Large intestine (tissue), 3 donors: ENCODE measurements around the gene HCFC1. TPM values are rescaled to one million over a fixed set of nuclear protein-coding genes. Genes with fewer than 3 reads are reported as not detected.

Experiments used
- DNase-seq, 2 donors: peaks; one replicate each; pipeline versions ENCODE4 v3.0.0 to v3.0.0-alpha.2; 2013
- H3K27ac ChIP-seq: one replicate; pipeline ENCODE4 v1.5.1; 2013; ENCODE audit warnings: low read length
- H3K27me3 ChIP-seq: 2 replicates; pipeline ENCODE4 v1.6.1; 2013; ENCODE audit warnings: low read length; ENCODE audit not compliant: control insufficient read depth, insufficient read depth
- H3K36me3 ChIP-seq: 2 replicates; pipeline ENCODE4 v1.6.1; 2013; ENCODE audit warnings: low read length; ENCODE audit not compliant: control insufficient read depth, insufficient read depth
- H3K4me1 ChIP-seq: one replicate; pipeline ENCODE4 v1.6.1; 2013; ENCODE audit warnings: low read length; ENCODE audit not compliant: control insufficient read depth, insufficient read depth
- H3K4me3 ChIP-seq: one replicate; pipeline ENCODE4 v1.5.1; 2013; ENCODE audit warnings: low read length
- H3K9me3 ChIP-seq: one replicate; pipeline ENCODE4 v1.6.1; 2013; ENCODE audit warnings: mild to moderate bottlenecking, low read depth, low read length, moderate library complexity; ENCODE audit not compliant: control insufficient read depth
- WGBS: methylation state at CpG from one replicate; pipeline ENCODE4 v1.1.5; 2013; ENCODE audit warnings: low lambda C conversion rate; ENCODE audit not compliant: insufficient coverage; 5-methylcytosine and 5-hydroxymethylcytosine counted together
- polyA plus RNA-seq: library from polyadenylated mRNA; unstranded; fragments of 120-200 nt; gene quantifications from one replicate; pipeline ENCODE4 v1.2.1, GENCODE V29; 2013

HCFC1 gene
- polyA plus RNA-seq, 1 donor, result 33.3 TPM

DNA sequence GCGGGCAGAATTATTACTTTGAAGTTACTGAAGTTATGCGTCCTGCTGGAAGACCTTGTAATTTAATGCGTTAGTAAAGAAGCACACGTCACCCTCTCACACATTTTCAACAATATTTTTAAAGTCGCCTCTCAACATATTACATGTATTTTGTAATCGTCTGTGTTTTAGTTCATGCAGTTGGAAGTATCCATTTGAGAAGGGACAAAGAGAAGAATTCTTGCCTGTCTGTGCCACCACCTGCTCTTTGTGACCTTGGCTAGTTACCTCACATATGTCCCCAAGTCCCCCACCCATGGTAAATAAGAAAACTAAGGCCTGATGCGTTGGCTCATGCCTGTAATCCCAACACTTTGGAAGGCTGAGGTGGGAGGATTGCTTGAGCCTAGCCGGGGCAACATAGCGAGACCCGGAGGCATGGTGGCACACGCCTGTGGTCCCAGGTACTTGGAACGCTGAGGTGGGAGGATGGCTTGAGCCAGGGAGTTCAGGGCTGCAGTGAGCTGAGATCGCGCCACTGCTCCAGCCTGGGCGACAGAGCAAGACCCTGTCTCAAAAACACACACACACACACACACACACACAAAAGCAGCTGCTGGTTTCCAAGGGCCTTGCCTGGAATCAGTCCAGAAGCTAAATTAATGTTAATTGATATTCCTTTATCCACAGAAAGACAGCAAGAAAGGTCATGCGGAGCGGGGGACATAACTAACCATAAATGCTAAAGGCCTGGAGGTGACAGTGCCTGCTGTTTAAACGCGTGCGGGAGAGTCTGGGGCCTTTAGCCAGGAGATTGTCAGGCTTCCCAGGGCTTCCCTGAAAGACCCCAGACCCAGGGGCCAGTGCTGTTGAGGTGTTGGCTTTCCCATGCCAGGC is 1.7 kb upstream of the HCFC1 start:
- DNase-seq, result no peak
- Histone ChIP-seq H3K36me3 (peaks cover under 1% of the 10 kb centered on the region), H3K4me3 (peak overlapping the region; percentile 54), H3K9me3 (no peaks in the 10 kb centered on the region), H3K27me3 (no peaks in the 10 kb centered on the region), H3K4me1 (peaks cover 23% of the 10 kb centered on the region), H3K27ac (peak overlapping the region; percentile 92)
- no CpG with 5 or more reads among the region's 20 CpGs for WGBS

DNA sequence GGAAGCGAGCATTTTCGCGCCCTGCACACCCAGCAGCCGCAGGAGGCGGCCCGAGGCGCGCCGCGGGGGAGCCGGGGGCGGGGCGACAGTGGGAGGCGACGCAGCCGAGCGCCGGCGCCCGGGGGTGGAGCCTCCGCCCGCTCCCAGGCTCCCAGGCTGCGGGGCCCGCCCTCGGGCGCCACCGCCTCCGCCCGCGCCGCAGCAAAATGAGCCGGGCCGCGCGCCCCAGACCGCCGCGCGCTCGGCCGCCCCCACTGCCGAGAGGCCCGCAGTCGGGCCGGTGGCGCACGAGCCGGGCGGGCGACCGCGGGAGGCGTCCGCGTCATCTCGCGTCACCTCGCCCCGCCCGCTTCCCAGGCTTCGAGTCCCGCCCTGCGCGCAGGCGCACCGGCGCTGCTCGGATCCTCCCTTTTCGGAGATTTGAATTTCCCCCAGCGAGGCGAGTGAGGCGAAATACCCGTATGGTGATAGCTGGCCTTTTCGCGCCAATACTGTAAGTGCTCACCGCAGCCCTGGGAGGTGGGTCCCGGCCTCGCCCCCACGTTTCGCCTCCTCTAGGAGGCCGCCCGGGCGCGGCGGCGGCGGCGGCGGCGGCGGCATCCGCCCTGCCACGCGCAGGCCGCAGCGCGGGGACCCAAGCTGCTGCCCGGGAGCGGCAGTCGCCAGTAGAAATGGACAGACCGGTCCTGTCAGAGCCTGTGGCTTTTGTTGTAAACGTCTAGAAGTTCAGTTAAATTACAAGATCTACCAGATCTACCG is 929 bp upstream of the HCFC1 start, which contains the start of gene TMEM187:
Gene TMEM187 (plus strand): TSS at position 387 of the 759 bp plus-strand sequence. CDS start 9,309 bp downstream, outside the sequence.
- Histone ChIP-seq H3K27me3 (no peaks in the 10 kb centered on the region), H3K27ac (peak within 1 kb of the TSS; percentile 100), H3K4me3 (peak within 1 kb of the TSS; percentile 99), H3K4me1 (peaks cover 31% of the 10 kb centered on the region), H3K9me3 (no peaks in the 10 kb centered on the region), H3K36me3 (peaks cover 3% of the 10 kb centered on the region)
- DNase-seq, result peak; percentile 89 to 90
- no CpG with 5 or more reads among the region's 103 CpGs for WGBS

DNA sequence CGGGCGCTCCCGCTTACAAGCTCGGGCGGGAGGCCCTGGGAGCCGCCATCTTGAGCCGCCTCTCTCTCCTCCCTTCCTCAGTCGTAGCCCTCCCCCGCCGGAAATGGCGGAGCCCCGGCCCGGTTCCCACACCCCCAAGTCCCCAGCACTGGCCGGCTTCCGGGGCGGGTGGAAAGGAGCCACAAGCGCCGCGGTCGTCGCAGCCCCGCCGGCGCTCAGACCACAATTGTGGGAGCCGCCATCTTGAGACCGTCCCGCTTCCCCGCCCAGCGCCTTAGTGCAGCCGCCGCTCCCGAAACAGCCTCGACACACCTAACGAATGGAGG is 531 bp downstream of the HCFC1 start:
- H3K4me1 ChIP-seq, result peaks cover 37% of the 10 kb centered on the region
- H3K27ac ChIP-seq, result peak overlapping the region; percentile 100
- H3K27me3 ChIP-seq, result no peaks in the 10 kb centered on the region
- no peaks in the 10 kb centered on the region for H3K9me3 ChIP-seq
- no CpG with 5 or more reads among the region's 34 CpGs for WGBS
- peak overlapping the region; percentile 99 for H3K4me3 ChIP-seq
- peaks cover 7% of the 10 kb centered on the region for H3K36me3 ChIP-seq
- peak; percentile 85 to 87 for DNase-seq

DNA sequence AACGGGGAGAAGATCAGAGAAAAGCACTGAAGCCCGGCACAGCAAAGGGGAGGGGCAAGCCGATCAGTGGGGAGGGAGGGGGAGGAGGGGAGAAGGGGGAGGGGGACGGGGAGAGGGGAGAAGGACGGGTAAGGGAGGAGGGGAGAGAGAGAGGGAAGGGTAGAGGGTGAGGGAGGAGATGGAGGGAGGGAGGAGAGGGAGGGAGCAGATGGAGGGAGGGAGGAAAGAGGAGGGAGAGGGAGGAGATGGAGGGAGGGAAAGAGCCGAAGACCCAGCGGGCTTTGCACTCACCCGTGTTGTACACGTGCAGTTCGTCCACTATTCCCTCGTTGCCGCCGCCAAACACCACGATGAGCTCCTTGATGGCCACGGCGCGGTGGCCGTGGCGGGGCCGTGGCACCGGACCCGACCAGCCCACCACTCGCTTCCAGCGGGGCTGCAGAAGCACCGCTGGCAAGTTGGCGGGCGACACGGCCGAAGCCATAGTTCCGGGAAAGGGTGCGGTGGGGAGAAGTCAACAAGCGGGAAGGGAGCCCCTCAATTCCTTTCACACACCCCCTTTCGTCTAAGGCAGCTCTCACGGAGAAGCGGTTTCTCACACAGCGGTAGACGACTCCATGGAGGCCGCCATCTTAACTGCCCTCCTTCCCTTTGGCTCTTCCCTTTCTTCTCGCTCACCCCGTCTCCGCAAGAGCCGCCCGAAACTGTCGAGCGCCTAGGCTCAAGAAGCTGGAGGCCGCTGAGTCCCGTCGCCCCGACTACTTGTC is 1.1 kb downstream of the HCFC1 start:
- WGBS, result no CpG with 5 or more reads among the region's 49 CpGs
- Histone ChIP-seq H3K36me3 (peaks cover 7% of the 10 kb centered on the region), H3K27ac (peak overlapping the region; percentile 100), H3K9me3 (no peaks in the 10 kb centered on the region), H3K27me3 (no peaks in the 10 kb centered on the region), H3K4me1 (peaks cover 37% of the 10 kb centered on the region), H3K4me3 (peak overlapping the region; percentile 99)
- DNase-seq, result peak; percentile 47 to 50

DNA sequence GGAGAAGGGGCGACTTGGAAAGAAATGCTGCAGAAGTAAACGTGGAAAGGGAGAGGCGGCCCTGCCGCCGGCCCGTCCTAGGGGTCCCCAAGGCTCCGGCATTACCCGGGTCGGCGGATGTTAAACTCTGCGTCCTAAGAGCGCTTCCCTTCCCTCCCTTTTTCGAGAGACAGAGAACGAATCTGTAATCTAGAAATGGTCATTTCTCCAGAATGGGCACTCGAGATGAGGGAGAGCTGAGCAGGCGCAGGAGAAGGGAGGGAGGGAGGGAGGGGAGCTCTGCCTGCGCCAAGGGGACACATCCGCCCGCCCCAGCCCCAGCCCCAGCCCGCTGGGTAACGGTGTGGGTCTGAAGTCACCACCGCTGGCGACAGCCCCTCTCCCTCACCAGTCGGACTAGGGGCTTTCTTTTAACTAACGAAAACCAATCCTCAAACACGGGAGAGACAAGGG is 1.7 kb downstream of the HCFC1 start:
- no peaks in the 10 kb centered on the region for H3K9me3 ChIP-seq
- peak overlapping the region; percentile 99 for H3K4me3 ChIP-seq
- H3K4me1 ChIP-seq, result peaks cover 35% of the 10 kb centered on the region
- H3K27ac ChIP-seq, result peak overlapping the region; percentile 56
- peak in 1 of 2 donors; percentile 32 for DNase-seq
- no CpG with 5 or more reads among the region's 26 CpGs for WGBS
- H3K27me3 ChIP-seq, result no peaks in the 10 kb centered on the region
- H3K36me3 ChIP-seq, result peaks cover 7% of the 10 kb centered on the region

DNA sequence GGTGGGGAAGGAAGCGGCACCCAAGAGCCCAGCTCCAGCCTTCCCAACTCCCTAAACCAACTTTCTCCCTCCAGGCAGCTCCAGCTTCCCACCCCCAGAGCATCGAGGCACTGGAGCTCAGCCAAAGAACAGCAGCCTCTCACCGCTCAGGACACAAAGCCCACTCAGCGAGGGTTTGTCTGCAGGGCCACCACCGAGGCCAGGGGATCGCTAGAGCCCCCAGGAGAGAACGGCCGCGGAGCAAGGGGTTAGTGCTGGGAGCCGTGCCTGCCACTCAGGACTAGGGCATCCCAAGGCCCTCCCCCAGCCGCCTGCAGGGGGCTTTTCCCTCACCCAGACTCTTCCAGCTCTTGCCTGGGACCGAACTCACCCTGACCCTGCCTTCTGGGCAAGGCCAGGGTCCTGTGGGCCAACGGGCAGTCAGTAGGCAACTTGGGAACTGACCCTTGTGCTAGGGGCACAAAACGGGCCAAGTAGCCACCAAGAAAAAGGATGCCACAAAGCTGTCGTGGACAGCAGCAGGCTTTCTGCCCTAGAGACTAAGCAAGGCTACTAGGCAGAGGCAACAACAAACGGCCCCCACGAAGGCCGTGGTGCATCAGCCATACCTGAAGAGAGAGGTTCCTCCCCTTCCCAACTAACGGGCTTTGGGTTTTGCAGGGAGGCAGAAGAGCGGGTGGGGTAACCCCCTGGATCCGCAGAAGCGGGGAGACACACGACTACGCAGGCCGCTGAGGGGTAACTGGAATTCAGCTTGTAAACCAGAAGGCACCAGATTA is 2.3 kb downstream of the HCFC1 start:
- WGBS, result no CpG with 5 or more reads among the region's 25 CpGs
- H3K27me3 ChIP-seq, result no peaks in the 10 kb centered on the region
- no peak for DNase-seq
- H3K36me3 ChIP-seq, result peaks cover 12% of the 10 kb centered on the region
- peak overlapping the region; percentile 56 for H3K27ac ChIP-seq
- peak overlapping the region; percentile 99 for H3K4me3 ChIP-seq
- no peaks in the 10 kb centered on the region for H3K9me3 ChIP-seq
- peaks cover 29% of the 10 kb centered on the region for H3K4me1 ChIP-seq

DNA sequence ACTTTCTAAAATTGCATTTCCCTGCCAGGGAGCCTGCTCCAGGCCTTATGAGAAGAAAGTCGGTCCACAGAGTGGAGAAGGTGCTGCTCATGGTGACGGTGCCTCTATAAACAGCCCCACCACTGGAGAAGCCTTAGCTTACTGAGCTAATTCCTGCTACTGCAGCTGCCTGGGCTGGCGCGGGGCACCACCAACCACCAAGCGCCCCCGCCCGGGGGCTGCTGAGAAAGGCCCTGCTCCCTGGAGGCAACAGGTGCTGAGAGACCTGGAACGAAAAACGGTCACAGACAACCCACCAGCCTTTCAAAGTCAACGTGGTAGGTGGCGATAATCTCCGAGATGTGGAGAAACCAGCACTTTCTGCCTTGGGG is 2.9 kb downstream of the HCFC1 start:
- peak in 1 of 2 donors; percentile 32 for DNase-seq
- Histone ChIP-seq H3K27ac (peak overlapping the region; percentile 56), H3K4me3 (peak overlapping the region; percentile 99), H3K4me1 (peaks cover 23% of the 10 kb centered on the region), H3K9me3 (no peaks in the 10 kb centered on the region), H3K27me3 (no peaks in the 10 kb centered on the region), H3K36me3 (peaks cover 18% of the 10 kb centered on the region)
- WGBS, result no CpG with 5 or more reads among the region's 12 CpGs

DNA sequence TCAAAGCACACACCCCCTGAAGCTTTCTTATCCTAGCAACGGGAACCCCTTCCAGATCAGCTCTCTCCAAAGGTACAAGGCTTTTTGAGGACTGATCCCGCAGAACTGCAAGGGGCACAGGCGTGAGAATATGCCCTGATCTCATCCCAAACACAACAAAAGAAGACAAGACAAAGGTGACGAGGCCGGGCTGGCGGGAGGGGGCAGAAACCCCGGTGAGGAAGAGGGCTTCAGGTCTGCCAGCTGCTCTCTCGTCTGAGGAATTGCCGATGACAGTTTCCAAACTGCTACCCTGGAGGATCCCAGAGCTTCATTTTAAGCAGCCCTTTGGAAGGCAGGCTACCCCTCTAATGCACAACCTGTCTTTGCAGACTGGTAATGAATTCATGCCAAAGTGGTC is 3.4 kb downstream of the HCFC1 start:
- Histone ChIP-seq H3K36me3 (peaks cover 23% of the 10 kb centered on the region), H3K9me3 (no peaks in the 10 kb centered on the region), H3K27me3 (no peaks in the 10 kb centered on the region), H3K4me1 (peaks cover 23% of the 10 kb centered on the region), H3K27ac (peak overlapping the region; percentile 23), H3K4me3 (peak overlapping the region; percentile 99)
- no peak for DNase-seq
- WGBS, result no CpG with 5 or more reads among the region's 9 CpGs

DNA sequence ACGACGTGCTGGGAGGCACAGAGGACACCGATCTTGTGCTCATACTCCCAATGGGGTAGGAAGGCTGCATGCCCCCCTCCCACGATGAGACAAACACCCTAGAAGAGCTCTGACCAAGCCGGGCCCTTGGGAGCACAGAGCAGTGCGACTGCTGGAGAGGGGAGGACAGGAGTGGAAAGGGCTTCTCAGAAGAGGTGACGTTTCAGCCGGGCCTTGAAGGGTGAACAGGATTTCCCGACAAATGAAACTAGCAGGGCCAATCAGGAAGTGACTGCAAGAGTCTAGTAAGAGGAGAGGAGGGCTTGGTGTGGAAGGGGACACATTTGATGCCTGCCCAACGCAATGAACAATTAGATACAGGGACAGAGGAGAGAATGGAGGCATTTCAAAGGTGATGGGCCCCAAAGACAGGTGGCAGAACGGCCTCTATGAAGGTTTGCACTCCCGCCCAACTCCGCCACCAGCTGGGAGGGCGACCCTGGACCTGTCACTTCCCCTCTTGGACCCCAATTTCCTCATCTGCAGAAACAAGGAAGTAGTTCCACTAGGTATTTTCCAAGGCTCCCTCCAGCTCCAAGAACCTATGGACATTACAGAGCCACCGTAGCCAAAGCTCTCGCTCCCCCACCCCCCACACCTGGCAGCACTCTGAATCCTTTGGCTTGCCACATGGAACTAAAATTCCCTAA is 3.9 kb downstream of the HCFC1 start:
- Histone ChIP-seq H3K4me1 (peaks cover 23% of the 10 kb centered on the region), H3K4me3 (no peak overlapping the region), H3K27ac (peak overlapping the region; percentile 23), H3K27me3 (no peaks in the 10 kb centered on the region), H3K36me3 (peaks cover 29% of the 10 kb centered on the region), H3K9me3 (no peaks in the 10 kb centered on the region)
- WGBS, result no CpG with 5 or more reads among the region's 16 CpGs
- DNase-seq, result no peak
